Activated CD4-positive, alpha-beta T cell treated with anti-CD3 and anti-CD28 coated beads for 24 hours (primary cell): ENCODE results near the gene SCARF1.

Source experiments
- DNase-seq, 2 donors: peaks; one replicate each; pipeline ENCODE4 v3.0.0-alpha.2; 2020; ENCODE audit warnings: low read depth in 2 of 2

SCARF1 gene

DNA sequence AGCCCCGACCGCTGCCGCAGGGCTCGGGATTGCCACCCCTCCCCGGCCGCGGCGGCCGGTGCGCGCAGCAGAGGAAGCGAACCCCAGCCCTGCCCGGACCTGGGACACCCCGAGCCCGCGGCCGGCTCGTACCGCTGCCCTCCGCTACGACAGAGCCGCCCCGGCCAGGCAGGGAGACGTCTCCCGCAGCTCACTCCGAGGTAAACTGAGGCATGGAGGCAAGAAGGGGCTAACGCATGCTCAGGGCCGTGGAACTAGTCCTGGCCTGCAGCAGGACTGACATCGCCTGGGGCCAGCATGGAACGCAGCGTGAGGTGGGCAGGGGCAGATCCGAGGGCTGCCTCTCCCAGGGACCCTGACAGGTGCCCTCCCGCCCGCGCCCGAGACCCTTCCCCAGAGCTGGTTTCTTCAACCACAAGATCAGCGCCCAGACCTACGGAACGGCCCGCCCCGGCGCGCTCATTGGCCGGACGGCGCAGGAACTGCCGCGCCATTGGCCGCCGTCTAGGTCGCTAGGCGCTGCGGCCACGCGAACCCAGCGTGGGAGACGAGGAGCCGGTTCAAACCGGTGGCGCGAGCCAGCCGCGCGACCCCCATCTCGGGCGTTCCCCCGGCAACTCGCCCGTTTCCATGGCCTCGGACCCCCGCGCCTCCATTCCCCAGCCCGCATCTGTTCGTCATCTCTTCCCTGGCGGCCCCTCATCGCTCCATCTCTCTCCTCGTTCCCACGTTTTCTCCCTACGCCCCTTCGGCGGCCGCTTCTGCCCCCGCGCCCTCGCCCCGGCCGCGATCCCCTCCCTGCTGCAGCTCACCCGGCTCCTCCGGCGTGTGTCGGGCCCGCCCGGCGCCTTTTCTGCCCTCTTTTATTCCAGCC lies 17.3 kb downstream of the SCARF1 start, which contains the start of gene SLC43A2:
SLC43A2 (minus strand) TSS at position 853 of the 874 bp plus-strand sequence. CDS start 960 bp downstream, outside the sequence.
- DNase-seq: peak; percentile 54 to 60

DNA sequence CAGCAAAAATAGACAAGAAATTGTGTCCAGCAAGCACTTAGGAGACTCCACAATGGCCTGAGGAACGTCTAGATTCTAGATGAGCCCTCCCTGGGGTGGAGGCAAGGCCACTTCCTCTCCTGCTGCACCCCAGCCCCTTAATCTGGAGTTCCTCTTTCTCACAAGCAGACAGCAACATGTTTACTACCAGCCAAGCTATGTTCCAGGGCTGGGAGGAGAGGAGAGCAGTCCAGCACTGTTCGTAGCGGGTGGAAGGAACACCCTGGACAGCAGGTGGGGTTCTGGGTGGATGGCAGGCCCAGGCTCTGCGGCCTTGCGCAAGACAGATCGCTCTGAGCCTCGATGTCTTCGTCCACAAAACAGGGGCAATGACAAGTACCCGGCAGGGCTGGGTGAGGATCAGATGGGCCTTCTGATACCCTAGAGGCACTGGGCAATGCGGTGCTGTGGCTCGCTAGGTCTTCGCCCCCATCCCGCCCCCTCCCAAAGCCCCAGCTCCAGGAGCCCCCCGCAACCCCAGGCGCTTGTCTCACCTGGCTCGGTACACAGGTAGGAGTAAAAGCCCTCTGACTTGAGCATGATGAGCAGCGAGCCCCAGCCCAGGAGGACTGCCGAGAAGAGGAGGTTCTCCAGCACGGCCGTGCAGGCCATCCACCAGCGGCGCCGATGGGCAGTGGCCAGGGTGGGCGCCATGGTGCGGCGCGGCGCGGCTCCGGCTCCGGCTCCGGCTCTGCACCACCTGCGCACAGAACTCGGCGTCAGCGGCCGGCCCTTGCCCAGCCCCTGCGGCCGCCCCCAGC lies 18.1 kb downstream of the SCARF1 start:
- DNase-seq: no peak

DNA sequence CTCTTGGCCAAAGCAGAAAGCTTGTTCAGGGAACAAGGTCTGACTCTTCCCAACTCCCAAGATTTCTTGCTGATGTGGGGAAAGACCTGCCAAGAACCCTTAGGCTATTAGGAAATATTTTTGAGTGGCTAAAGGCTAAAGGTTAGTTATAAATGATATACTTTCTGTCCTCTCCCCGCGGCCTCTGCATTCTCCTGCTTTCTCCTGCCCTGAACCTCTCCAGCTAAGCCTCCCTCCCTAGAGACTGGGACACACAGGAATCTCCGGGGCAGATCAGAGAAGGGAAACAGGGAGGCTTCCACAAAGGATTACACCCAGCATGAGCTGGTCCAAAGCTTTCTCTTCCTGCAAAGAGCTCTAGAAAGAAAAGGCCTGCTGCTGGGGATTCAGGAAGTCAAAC lies 19.2 kb downstream of the SCARF1 start:
- DNase-seq: no peak

DNA sequence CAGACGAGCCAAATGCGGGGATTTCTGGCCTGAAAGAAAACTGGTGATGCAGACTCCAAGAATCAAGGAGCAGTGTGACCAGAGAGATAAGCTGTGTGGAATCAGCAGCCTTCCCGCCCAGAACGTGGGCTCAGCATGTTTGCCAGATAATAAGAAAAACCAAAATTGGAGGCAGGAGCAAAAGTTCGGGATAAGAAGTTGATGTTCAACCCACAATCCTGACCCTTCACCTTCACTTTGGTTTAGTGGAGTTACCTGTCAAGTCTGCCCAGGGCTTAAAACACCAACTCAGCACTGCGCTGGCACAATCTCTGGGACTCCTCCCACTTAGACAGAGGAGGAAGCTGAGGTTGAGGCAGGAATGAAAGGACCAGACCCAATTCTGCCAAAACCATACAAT lies 20.0 kb downstream of the SCARF1 start:
- no peak for DNase-seq

DNA sequence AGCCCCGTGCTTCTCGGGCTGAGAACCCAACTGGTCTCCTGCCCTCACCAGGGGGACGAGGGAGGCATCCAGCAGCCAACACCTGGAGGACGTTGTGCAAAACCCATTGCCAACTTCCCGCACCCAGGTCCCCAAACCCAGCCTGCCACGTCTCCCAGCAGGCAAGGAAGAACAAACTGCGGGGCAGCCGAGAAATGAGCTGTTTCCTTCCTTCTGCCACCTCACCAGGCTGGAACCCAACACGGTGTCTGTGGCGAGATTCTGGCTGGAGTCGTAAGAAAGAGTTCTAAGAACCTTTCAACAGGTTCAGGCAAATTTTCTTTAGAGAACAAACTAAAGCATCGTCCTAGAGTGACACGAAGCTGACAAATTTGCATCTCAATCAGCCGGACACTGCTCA lies 20.5 kb downstream of the SCARF1 start:
- no peak for DNase-seq

DNA sequence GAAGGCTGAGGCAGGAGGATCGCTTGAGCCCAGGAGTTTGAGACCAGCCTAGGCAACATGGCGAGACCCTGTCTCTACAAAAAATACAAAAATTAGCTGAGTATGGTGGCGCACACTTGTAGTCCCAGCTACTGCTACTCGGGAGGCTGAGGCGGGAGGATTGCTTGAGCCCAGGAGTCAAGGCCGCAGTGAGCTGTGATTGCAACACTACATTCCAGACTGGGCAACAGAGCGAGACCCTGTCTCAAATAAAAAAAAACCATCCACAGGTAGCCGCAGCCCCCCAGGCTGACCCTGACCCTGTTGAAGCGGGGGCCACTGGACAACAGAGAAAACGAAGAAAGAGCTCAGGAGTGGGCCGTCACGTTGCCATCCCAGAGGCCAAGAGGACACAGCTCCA lies 20.9 kb downstream of the SCARF1 start:
- DNase-seq: no peak

DNA sequence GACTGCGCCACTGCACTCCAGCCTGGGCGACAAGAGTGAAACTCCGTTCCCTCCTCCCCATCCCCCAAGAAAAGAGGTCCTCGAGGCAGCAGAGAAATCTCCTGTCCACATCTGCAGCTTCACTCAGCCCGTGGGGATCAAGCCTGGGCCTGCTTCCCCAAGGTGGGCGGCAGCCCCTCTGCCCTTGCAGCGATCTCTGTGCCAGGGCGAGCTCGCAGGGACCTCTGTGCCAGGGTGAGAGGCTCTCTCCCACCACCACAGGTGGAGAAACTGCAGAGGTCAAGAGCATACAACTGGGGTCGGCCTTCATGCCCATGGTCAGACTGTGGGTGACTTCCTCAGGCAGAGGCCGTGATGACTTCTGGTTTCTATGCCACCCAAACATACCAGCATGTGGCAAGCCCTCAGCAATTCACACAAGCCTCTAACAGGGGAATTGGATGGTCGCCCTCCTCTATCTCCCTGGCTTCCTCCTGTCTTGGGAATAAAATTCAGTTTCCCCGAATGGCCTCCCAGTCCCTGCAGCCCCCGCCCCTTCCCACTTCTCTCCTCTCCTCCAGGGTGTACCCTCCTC lies 22.4 kb downstream of the SCARF1 start:
- no peak for DNase-seq

DNA sequence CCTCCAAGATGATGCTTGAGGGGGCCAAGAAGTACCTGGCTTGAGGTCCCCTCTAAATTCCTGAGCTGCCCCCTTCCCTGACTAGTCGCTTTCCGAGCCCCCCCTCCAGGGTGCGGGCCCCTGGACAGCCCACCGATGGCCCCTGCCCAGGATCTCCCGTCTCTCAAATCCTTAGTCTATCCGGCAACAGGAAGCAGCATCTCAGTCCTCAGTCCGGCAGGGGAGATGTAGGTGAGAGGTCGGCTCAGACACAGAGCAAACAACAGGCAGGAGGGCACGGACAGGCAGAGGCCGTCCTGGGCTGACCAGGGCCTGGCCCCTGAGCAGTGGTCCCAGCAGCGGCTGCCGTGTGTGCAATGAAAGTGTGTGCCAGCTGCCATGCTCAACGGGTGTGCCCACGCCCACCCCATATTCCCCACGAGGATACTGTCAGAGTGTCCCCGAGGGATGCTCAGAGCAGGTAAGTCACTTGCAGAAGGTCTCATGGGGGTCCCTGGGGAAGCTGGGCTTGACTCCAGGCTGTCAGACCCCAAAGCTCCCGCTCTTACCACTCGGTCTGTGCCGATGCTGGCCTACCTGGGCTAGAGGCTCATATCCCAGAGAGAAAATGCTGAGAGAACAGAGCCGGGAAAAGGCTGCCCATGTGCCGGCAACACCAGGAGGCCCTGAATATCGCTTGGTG lies 24.1 kb downstream of the SCARF1 start:
- no peak for DNase-seq

DNA sequence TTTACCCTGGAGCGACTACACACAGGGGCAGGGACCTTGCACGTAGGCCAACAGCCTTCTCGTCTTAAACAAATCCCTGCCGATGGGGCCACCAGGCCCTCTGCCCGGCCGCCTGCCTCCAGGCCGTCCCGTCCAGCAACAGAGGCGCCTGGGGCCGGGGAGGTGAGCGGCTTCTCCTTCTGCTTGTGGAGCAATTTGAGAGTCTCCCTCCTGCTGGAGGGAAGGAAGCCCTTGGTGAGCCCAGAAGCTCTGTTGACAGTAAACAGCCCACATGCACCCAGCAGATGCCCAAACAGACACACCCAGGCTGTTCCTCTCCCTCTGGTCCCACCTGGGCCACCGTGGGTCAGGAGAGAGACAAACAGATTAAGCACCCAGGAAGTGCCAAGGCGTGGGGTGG lies 25.0 kb downstream of the SCARF1 start:
- no peak for DNase-seq

DNA sequence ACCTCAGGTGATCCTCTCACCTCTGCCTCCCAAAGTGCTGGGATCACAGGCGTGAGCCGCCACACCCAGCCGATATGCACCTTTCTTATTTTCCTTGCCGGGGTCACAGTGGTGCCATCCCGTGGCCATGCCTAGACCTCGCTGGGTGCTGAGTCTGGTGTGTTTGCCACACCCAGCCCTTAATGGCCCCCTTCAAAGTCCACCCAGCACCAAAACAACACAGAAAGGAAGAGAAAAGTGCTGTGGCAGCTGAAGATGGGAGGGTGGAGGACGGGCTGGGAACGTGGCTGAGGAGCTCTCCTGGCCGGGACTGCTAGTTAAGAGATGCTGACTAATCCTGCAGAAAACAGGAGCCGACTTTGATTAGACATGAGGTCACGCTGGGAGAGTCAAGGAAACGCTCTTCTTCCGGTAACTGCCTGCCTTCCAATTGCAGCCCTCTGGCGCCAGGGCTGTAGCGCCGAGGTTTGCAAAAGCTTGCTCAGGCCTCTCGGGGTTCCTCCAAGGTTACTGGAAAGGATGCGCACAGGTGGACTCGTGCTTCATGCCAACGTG lies 27.8 kb downstream of the SCARF1 start:
- no peak for DNase-seq

DNA sequence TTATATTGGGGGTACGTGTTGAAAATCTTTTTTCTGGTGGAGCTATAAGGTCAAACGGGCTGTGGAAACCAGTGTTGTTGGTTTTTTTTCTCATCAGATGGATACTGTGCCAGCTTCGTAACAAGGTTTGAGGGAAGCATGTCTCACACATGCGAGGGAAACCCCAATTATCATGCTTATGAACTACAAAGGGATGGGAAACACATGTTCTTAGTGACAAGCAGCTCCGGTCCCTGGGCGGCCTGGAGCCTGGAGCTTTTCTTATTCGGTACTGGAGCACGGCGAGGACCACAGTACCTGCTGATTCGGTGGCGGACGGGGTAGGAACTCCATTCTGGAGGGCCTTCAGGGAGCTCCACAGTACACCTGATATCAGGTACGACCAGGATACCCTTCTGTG lies 29.4 kb downstream of the SCARF1 start:
- DNase-seq: no peak

DNA sequence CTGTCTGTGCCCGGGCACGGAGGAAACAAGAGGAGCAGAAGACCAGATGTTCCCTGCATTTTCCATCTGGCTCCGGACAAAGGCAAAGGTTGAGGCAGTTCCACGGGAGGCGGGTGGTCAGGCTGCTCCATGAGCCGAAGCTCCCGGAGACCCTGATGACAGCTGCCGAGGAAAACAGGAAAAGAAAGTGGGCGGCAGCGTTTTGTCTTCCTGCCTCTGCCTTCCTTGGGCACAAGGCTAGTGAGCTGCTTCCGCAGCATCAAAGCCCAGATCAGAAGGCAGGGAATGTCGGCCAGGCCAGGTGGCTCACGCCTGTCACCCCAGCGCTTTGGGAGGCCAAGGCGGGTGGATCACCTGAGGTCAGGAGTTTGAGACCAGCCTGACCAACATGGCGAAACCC lies 33.1 kb downstream of the SCARF1 start:
- DNase-seq: no peak

DNA sequence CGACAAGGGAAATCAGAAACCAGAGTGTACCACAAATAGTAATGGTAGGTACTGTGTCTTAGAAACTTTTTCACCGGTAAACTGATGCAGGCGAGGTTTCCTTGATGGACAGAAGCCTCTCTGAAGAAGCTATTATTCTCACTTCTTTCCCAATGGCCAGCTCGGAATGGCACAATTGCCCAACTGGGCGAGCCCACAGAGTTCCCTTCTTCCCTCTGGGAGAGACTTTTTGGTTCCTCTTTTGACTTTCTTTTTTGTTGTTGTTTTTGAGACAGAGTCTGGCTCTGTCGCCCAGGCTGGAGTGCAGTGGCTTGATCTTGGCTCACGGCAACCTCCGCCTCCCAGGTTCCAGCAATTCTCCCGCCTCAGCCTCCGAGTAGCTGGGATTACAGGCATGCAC lies 33.8 kb downstream of the SCARF1 start:
- no peak for DNase-seq

DNA sequence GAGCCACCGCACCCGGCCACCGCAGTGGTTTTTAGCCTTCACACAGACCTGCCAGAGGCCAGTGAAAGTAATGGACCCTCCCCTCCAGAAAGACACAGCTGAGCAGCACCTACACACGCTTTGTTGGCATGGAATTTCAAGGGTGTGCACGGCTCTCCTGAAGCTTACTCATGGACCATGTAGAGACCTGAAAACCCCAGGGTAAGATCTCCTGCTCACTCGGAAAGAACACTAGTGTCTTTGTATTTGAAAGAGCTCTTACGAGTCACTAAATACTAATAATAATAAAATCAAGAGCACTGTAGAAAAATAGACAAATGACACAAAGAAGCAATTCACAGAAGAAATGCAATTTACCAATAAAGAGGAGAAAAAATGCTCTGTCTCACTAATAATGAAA lies 36.9 kb downstream of the SCARF1 start:
- DNase-seq: no peak

DNA sequence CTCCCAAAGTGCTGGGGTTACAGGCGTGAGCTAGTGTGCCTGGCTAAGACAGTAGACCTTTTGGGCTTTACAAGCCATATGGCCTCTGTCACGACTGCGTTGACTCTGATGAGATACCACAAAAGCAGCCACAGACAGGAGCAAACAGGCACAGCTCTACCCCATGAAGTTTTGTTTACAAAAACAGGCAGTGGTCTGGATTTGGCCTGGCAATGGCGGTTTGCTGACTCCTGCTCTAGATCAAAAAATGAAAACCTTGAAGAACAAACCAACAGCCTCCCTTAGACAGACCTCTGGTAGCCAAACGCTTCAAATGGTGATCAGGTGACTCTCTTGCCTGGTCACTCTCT lies 37.6 kb downstream of the SCARF1 start:
- DNase-seq: no peak

DNA sequence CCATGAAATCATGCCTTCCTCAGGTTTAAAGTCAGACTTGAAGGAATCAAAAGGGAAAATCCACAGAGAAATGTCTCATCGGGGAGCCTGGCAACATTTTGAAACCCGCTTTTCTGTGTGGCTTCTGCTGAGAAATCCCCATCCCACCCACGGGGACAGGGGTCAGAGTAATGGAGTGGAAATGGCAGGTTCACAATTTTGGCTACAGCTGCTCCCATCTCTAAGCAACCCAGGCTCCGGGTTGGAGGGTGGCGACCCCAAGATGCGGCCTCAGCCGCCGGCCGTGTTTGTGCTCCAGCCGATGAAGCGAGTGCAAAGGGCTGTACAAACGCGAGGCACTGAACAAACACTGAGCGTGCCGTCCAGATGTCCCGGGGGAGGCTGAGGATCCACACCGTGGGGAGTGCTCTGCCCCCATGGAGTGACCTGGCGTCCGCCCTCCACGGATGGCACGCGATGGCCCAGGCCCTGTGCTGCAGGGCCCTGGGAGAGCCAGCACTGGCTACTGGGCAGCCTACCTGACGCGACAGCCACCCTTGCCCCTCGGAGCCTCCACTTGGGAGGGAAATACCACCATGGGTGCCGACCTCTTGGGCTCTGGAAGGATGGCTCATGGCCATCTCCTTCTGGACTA lies 39.1 kb downstream of the SCARF1 start:
- DNase-seq: no peak

DNA sequence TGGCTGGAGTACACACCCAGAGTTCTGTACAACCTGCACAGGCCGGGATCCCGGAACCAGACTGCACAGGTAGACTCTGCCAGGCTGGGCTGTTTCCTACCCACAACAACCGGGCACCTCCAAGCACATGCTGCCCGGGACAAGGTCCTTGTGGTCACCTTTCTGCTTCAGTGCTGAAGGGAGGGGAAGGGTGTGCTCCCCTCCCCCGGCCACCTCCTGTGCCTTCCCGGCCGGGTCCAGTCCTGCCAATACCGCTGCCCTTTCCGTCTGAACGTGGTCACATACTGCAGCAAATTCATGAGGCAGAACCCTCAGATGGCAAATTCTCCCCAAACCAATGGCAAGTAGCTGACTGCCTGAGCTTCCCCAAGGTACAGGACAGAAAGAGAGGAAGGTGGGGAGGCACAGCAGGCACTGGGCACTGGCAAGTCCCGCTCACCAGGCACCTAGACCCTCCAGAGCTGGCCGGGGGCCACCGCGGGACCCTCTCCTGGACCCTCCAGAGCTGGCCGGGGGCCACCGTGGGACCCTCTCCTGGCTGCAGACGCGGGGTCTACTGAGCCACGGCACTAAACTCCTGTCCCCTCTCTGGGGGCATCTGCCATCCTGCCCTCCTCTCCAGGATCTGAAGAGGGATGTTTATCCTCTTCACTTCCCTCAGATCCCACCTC lies 39.7 kb downstream of the SCARF1 start:
- DNase-seq: no peak

DNA sequence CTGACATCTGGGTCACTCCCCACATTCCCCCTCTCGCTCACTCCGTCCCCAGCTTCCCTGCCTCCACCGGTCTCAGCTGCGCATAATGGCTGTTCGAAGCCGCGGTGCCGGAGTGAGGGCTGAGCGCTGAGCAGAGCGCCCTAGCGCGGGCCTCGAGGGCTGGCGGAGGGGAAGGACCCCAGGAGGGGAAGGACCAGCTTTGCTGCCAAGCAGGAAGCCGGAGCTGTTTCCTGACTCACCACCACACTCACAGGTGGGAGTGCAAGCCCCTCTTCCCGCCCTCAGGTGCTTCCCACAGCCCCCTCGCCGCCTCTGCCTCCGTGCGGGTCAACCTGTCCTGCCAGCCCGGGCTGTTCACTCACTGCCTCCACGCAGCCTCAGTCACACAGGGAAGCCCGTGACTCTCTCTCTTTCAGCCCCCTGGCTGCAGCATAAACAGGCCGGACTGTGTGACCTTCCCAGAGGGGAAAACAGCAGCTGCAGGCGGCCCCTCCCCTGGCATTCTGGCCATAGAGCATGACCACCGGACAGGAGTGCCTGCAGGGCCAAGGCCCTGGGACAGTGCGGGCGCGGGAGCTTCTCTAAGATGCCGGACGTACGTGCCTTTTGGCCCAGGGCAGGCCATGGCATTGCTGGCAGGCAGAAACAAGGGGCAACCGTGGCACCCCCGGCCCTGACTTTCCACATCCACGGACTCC lies 40.6 kb downstream of the SCARF1 start:
- DNase-seq: no peak

DNA sequence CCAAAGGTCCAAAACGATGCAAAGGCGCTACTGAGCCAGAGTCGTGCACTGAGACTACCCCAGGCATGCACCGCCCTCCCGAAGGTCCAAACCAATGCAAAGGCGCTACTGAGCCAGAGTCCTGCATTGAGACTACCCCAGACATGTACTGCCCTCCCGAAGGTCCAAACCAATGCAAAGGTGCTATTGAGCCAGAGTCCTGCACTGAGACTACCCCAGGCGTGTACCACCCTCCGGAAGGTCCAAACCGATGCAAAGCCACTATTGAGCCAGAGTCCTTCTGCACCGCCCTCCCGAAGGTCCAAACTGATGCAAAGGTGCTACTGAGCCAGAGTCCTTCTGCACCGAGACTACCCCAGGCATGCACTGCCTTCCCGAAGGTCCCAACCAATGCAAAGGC lies 44.0 kb downstream of the SCARF1 start:
- no peak for DNase-seq

DNA sequence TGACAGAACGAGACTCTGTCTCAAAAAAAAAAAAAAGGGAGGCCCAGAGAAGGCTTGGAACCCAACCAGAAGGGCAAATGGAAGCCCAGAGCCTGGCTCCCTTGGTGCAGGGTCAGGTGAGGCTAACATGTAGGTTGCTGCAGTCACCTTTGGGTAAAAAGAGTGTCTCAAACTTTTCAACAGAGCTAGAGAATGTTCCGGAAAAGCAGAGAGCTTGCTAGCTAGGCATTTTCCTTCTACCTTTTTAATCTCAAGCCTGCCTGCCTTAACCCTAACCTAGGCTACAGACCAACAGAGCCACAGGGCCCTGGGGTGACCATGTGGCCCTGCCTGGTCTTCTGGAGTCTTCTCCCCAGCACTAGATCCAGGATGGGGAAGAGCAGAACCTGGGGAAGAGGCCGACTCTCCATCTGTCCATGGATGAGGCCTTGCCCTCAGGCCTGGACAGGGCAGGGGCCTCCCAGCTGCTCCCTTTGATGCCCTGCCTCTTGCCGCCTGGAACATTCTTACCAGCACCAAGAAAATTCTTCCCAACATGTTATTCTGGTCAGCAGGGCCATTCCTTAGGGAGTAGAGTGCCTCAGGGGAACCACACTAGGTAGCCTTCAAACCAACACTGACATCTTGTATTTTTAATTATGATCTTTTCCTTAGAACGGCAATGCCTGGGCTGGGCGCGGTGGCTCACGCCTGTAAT lies 47.0 kb downstream of the SCARF1 start:
- no peak for DNase-seq
